GM12873 (cell line): ENCODE results near the gene SPRY1.

Experiments used
- CTCF ChIP-seq: IDR thresholded peaks from 2 replicates; pipeline ENCODE4 v1.5.1; 2012; ENCODE audit warnings: low read depth, mild to moderate bottlenecking, moderate library complexity, low read length, control low read depth; ENCODE audit not compliant: insufficient read depth; ENCODE audit errors: missing control alignments

Gene SPRY1

GRCh38 chr4:123433976-123434375, 37.4 kb downstream of the SPRY1 start:
- no peak for TF ChIP-seq CTCF

- TF ChIP-seq CTCF, result no peak
Measured at GRCh38 chr4:123435246-123436113, 38.9 kb downstream of the SPRY1 start.

- TF ChIP-seq CTCF, result no peak
Measured at GRCh38 chr4:123438031-123438430, 41.4 kb downstream of the SPRY1 start.

- TF ChIP-seq CTCF, result no peak
Measured at GRCh38 chr4:123443401-123444289, 47.0 kb downstream of the SPRY1 start.

GRCh38 chr4:123444290-123444731, 47.7 kb downstream of the SPRY1 start:
- no peak for TF ChIP-seq CTCF

GRCh38 chr4:123446865-123447474, 50.4 kb downstream of the SPRY1 start:
- no peak for TF ChIP-seq CTCF

GRCh38 chr4:123449362-123449761, 52.8 kb downstream of the SPRY1 start:
- TF ChIP-seq CTCF, result no peak
